ENCODE results near the gene HRAS. TPM values are rescaled to one million over a fixed set of nuclear protein-coding genes. Genes with fewer than 3 reads are reported as not detected.
"Not testable (repeated sequence)": the region's sequence is repeated elsewhere in the genome, so short reads cannot be mapped to it uniquely, and the experiment has no call there.

HRAS gene
- total and polyA plus RNA-seq, 4 donors = 4.7 to 17.4 (median 10.9) TPM

DNA sequence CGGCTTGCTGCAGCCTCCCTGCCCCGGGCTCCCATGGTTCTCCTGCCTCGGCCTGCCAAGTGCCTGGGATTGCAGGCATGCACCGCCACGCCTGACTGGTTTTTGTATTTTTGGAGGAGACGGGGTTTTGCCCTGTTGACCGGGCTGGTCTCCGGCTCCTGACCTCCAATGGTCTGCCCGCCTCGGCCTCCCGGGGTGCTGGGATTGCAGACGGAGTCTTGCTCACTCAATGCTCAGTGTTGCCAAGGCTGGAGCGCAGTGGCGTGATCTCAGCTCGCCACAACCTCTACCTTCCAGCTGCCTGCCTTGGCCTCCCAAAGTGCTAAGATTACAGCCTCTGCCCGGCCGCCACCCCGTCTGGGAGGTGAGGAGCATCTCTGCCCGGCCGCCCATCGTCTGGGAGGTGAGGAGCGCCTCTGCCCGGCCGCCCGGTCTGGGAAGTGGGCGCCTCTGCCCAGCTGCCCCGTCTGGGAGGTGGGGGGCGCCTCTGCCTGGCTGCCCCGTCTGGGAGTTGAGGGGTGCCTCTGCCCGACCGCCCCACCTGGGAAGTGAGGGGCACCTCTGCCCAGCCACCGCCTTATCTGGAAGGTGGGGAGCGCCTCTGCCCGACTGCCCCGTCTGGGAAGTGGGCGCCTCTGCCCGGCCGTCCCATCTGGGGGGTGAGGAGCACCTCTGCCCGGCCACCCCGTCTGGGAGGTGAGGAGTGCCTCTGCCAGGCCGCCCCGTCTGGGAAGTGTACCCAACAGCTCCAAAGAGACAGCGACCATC is 18.3 kb downstream of the HRAS start:
- H3K9me3 ChIP-seq (ENCODE audit: control insufficient read depth in 4 of 4, low read length in 3 of 4); H3K36me3 ChIP-seq (ENCODE audit: control insufficient read depth in 4 of 4, insufficient read depth in 3 of 4, low read depth in 1 of 4, low read length in 3 of 4); H3K27ac ChIP-seq (ENCODE audit: low read depth in 1 of 2, low read length in 2 of 2); H3K9ac ChIP-seq (ENCODE audit: low read depth in 1 of 2, low read length in 2 of 2); DNase-seq (ENCODE audit: low spot score); H3K27me3 ChIP-seq (ENCODE audit: control insufficient read depth in 4 of 4, insufficient read depth in 4 of 4, low read length in 3 of 4); H3K4me3 ChIP-seq (ENCODE audit: low read depth in 1 of 3, low read length in 3 of 3); H3K4me1 ChIP-seq (ENCODE audit: control insufficient read depth in 4 of 4, insufficient read depth in 4 of 4, low read length in 3 of 4): not testable (repeated sequence)
- WGBS = 97% methylated on average over 43 of the region's 43 CpGs

DNA sequence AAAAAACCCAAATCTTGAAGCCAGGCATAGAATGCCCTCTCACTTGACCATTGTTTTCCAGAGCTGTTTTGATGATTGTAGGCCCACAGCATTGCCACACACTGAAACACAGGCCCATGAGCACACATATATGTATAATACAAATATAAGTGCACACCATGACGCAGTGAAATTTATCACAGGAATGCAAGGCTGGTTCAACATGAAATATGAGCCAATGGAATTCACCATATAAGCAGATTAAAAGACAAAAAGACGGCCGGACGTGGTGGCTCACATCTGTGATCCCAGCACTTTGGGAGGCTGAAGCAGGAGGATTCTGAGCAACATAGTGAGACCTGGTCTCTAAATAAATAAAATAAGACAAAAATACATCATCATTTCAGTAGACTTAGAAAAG is 19.0 kb downstream of the HRAS start:
- no peak overlapping the region for H3K4me3 ChIP-seq (ENCODE audit: low read depth in 1 of 3, low read length in 3 of 3)
- H3K9ac ChIP-seq (ENCODE audit: low read depth in 1 of 2, low read length in 2 of 2) = no peak overlapping the region
- no peaks in the 10 kb centered on the region for H3K27me3 ChIP-seq (ENCODE audit: control insufficient read depth in 4 of 4, insufficient read depth in 4 of 4, low read length in 3 of 4)
- peaks cover 0 to 6% (median 3%) of the 10 kb centered on the region in 4 donors for H3K36me3 ChIP-seq (ENCODE audit: control insufficient read depth in 4 of 4, insufficient read depth in 3 of 4, low read depth in 1 of 4, low read length in 3 of 4)
- H3K9me3 ChIP-seq (ENCODE audit: control insufficient read depth in 4 of 4, low read length in 3 of 4) = no peaks in the 10 kb centered on the region
- H3K4me1 ChIP-seq (ENCODE audit: control insufficient read depth in 4 of 4, insufficient read depth in 4 of 4, low read length in 3 of 4) = peaks cover 0 to 5% (median 1%) of the 10 kb centered on the region in 4 donors
- no peak for DNase-seq (ENCODE audit: low spot score)
- TF ChIP-seq, protein P1, sequence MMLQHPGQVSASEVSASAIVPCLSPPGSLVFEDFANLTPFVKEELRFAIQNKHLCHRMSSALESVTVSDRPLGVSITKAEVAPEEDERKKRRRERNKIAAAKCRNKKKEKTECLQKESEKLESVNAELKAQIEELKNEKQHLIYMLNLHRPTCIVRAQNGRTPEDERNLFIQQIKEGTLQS (IDR thresholded peaks at IDR 0.05) = no peak
- TF ChIP-seq, protein P2, sequence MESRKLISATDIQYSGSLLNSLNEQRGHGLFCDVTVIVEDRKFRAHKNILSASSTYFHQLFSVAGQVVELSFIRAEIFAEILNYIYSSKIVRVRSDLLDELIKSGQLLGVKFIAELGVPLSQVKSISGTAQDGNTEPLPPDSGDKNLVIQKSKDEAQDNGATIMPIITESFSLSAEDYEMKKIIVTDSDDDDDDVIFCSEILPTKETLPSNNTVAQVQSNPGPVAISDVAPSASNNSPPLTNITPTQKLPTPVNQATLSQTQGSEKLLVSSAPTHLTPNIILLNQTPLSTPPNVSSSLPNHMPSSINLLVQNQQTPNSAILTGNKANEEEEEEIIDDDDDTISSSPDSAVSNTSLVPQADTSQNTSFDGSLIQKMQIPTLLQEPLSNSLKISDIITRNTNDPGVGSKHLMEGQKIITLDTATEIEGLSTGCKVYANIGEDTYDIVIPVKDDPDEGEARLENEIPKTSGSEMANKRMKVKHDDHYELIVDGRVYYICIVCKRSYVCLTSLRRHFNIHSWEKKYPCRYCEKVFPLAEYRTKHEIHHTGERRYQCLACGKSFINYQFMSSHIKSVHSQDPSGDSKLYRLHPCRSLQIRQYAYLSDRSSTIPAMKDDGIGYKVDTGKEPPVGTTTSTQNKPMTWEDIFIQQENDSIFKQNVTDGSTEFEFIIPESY (IDR thresholded peaks at IDR 0.05) = no peak
- TF ChIP-seq RAD21 (IDR thresholded peaks at IDR 0.05) (no peak), HNF4G (IDR thresholded peaks at IDR 0.05) (no peak), NR2F2 (IDR thresholded peaks at IDR 0.05) (no peak), YY1 (IDR thresholded peaks at IDR 0.05) (no peak), RXRA (IDR thresholded peaks at IDR 0.05) (no peak)
- TF ChIP-seq, protein P3, sequence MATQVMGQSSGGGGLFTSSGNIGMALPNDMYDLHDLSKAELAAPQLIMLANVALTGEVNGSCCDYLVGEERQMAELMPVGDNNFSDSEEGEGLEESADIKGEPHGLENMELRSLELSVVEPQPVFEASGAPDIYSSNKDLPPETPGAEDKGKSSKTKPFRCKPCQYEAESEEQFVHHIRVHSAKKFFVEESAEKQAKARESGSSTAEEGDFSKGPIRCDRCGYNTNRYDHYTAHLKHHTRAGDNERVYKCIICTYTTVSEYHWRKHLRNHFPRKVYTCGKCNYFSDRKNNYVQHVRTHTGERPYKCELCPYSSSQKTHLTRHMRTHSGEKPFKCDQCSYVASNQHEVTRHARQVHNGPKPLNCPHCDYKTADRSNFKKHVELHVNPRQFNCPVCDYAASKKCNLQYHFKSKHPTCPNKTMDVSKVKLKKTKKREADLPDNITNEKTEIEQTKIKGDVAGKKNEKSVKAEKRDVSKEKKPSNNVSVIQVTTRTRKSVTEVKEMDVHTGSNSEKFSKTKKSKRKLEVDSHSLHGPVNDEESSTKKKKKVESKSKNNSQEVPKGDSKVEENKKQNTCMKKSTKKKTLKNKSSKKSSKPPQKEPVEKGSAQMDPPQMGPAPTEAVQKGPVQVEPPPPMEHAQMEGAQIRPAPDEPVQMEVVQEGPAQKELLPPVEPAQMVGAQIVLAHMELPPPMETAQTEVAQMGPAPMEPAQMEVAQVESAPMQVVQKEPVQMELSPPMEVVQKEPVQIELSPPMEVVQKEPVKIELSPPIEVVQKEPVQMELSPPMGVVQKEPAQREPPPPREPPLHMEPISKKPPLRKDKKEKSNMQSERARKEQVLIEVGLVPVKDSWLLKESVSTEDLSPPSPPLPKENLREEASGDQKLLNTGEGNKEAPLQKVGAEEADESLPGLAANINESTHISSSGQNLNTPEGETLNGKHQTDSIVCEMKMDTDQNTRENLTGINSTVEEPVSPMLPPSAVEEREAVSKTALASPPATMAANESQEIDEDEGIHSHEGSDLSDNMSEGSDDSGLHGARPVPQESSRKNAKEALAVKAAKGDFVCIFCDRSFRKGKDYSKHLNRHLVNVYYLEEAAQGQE (IDR thresholded peaks at IDR 0.05) = no peak
- no peak overlapping the region for H3K27ac ChIP-seq (ENCODE audit: low read depth in 1 of 2, low read length in 2 of 2)
- 98% methylated on average over 4 of the region's 4 CpGs for WGBS

DNA sequence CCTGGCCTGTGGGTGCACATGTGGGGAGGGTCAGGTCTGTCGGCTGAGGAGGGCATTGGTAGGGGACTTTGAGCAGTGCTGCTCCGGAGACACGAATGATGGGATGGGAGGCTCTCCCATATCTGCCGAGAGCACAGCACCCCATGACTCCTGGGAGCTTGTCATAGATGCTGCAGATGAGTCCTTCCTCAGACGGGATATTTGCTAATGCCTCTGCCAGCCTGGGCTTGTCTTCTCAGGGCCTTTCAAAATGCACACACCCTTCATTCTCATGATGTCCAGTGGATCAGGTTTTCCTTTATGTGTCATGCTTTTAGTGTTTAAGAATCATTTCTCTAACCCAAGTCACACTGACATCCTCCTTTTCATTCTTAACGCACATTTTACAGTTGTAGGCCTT is 20.2 kb downstream of the HRAS start:
- Histone ChIP-seq H3K36me3 (ENCODE audit: control insufficient read depth in 4 of 4, insufficient read depth in 3 of 4, low read depth in 1 of 4, low read length in 3 of 4) (peaks cover 0 to 7% (median 3%) of the 10 kb centered on the region in 4 donors), H3K9ac (ENCODE audit: low read depth in 1 of 2, low read length in 2 of 2) (no peak overlapping the region), H3K4me3 (ENCODE audit: low read depth in 1 of 3, low read length in 3 of 3) (no peak overlapping the region), H3K9me3 (ENCODE audit: control insufficient read depth in 4 of 4, low read length in 3 of 4) (no peaks in the 10 kb centered on the region), H3K27me3 (ENCODE audit: control insufficient read depth in 4 of 4, insufficient read depth in 4 of 4, low read length in 3 of 4) (no peaks in the 10 kb centered on the region), H3K4me1 (ENCODE audit: control insufficient read depth in 4 of 4, insufficient read depth in 4 of 4, low read length in 3 of 4) (peaks cover 0 to 5% (median 1%) of the 10 kb centered on the region in 4 donors), H3K27ac (ENCODE audit: low read depth in 1 of 2, low read length in 2 of 2) (no peak overlapping the region)
- no peak for DNase-seq (ENCODE audit: low spot score)
- WGBS = 96% methylated on average over 6 of the region's 6 CpGs
- TF ChIP-seq GABPA (IDR thresholded peaks at IDR 0.05 in 1 of 2, conservative IDR thresholded peaks at IDR 0.05 in 1 of 2) = no peak
- no peak for TF ChIP-seq RXRA (IDR thresholded peaks at IDR 0.05)
- no peak for TF ChIP-seq NR2F2 (IDR thresholded peaks at IDR 0.05)
- TF ChIP-seq TAF1 (conservative IDR thresholded peaks at IDR 0.05) = no peak
- no peak for TF ChIP-seq RAD21 (IDR thresholded peaks at IDR 0.05)
- no peak for TF ChIP-seq EGR1 (IDR thresholded peaks at IDR 0.05; ENCODE audit: low read depth in 2 of 2)
- TF ChIP-seq, protein P4, sequence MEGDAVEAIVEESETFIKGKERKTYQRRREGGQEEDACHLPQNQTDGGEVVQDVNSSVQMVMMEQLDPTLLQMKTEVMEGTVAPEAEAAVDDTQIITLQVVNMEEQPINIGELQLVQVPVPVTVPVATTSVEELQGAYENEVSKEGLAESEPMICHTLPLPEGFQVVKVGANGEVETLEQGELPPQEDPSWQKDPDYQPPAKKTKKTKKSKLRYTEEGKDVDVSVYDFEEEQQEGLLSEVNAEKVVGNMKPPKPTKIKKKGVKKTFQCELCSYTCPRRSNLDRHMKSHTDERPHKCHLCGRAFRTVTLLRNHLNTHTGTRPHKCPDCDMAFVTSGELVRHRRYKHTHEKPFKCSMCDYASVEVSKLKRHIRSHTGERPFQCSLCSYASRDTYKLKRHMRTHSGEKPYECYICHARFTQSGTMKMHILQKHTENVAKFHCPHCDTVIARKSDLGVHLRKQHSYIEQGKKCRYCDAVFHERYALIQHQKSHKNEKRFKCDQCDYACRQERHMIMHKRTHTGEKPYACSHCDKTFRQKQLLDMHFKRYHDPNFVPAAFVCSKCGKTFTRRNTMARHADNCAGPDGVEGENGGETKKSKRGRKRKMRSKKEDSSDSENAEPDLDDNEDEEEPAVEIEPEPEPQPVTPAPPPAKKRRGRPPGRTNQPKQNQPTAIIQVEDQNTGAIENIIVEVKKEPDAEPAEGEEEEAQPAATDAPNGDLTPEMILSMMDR (IDR thresholded peaks at IDR 0.05; ENCODE audit: low read depth, low read length, missing input control) = no peak
- no peak for TF ChIP-seq FOXA2 (IDR thresholded peaks at IDR 0.05)
- TF ChIP-seq, protein P5, sequence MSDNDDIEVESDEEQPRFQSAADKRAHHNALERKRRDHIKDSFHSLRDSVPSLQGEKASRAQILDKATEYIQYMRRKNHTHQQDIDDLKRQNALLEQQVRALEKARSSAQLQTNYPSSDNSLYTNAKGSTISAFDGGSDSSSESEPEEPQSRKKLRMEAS (IDR thresholded peaks at IDR 0.05) = no peak
- TF ChIP-seq FOXA1 (IDR thresholded peaks at IDR 0.05) = no peak
- TF ChIP-seq, protein P1 (IDR thresholded peaks at IDR 0.05) = no peak
- no peak for TF ChIP-seq SP1 (IDR thresholded peaks at IDR 0.05)

All from liver (tissue), 9 donors.